ENCODE measurements around the gene TENT4A.

GRCh38 chr5:6803981-6804550 is 90.8 kb downstream of the TENT4A start:
- TF ChIP-seq, protein P1, sequence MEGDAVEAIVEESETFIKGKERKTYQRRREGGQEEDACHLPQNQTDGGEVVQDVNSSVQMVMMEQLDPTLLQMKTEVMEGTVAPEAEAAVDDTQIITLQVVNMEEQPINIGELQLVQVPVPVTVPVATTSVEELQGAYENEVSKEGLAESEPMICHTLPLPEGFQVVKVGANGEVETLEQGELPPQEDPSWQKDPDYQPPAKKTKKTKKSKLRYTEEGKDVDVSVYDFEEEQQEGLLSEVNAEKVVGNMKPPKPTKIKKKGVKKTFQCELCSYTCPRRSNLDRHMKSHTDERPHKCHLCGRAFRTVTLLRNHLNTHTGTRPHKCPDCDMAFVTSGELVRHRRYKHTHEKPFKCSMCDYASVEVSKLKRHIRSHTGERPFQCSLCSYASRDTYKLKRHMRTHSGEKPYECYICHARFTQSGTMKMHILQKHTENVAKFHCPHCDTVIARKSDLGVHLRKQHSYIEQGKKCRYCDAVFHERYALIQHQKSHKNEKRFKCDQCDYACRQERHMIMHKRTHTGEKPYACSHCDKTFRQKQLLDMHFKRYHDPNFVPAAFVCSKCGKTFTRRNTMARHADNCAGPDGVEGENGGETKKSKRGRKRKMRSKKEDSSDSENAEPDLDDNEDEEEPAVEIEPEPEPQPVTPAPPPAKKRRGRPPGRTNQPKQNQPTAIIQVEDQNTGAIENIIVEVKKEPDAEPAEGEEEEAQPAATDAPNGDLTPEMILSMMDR (IDR thresholded peaks at IDR 0.05), result no peak
- TF ChIP-seq POLR2A (IDR thresholded peaks at IDR 0.05; ENCODE audit: low read depth), result no peak
- no peak for TF ChIP-seq POLR2AphosphoS5 (IDR thresholded peaks at IDR 0.05)
